Dermis blood vessel endothelial cell (primary cell): ENCODE measurements around the gene TFEB. TPM values are rescaled to one million over a fixed set of nuclear protein-coding genes. Genes with fewer than 3 reads are reported as not detected.

Experiments used
- DNase-seq: peaks from one replicate; pipeline ENCODE4 v3.0.0; 2010
- total RNA-seq: library from RNA; depleted of rRNA; stranded (reverse); fragments of >200 nt; gene quantifications from 2 replicates; pipeline ENCODE4 v1.2.3, GENCODE V29; 2014

Gene TFEB
- total RNA-seq, 1 donor from 2014 or later, result 6.5 TPM

GRCh38 chr6:41673704-41674000, 61.8 kb downstream of the TFEB start:
- no peak for DNase-seq

GRCh38 chr6:41672816-41673703, 62.3 kb downstream of the TFEB start:
- DNase-seq, result no peak

- no peak for DNase-seq
These were observed 63.4 kb downstream of the TFEB start for GRCh38 chr6:41672016-41672415.

GRCh38 chr6:41671376-41671775, 64.0 kb downstream of the TFEB start:
- no peak for DNase-seq

- no peak for DNase-seq
These were observed 64.6 kb downstream of the TFEB start for GRCh38 chr6:41670703-41671360.

- DNase-seq, result no peak
These were observed 66.4 kb downstream of the TFEB start for GRCh38 chr6:41668968-41669367.

- DNase-seq, result no peak
These were observed 68.2 kb downstream of the TFEB start for GRCh38 chr6:41667195-41667594.

GRCh38 chr6:41664271-41664670, 71.1 kb downstream of the TFEB start:
- DNase-seq, result no peak

GRCh38 chr6:41663568-41663967, 71.8 kb downstream of the TFEB start:
- no peak for DNase-seq

- no peak for DNase-seq
These were observed 75.5 kb downstream of the TFEB start for GRCh38 chr6:41659935-41660334.

- DNase-seq, result no peak
These were observed 76.8 kb downstream of the TFEB start for GRCh38 chr6:41658636-41659035.

- DNase-seq, result no peak
These were observed 78.0 kb downstream of the TFEB start for GRCh38 chr6:41657131-41658094.

- DNase-seq, result peak; percentile 73
These were observed 79.3 kb downstream of the TFEB start for GRCh38 chr6:41656002-41656691.

GRCh38 chr6:41655646-41656001, 79.8 kb downstream of the TFEB start:
- DNase-seq, result no peak

GRCh38 chr6:41655176-41655575, 80.2 kb downstream of the TFEB start:
- no peak for DNase-seq

GRCh38 chr6:41654698-41655151, 80.7 kb downstream of the TFEB start:
- no peak for DNase-seq

- DNase-seq, result no peak
These were observed 81.2 kb downstream of the TFEB start for GRCh38 chr6:41654151-41654697.

- DNase-seq, result no peak
These were observed 81.7 kb downstream of the TFEB start for GRCh38 chr6:41653691-41654090.

GRCh38 chr6:41652866-41653652, 82.3 kb downstream of the TFEB start:
- no peak for DNase-seq

GRCh38 chr6:41651962-41652657, 83.3 kb downstream of the TFEB start:
- no peak for DNase-seq
